Measurements from ENCODE around the gene PPIA.
"Not testable (repeated sequence)": the region's sequence is repeated elsewhere in the genome, so short reads cannot be mapped to it uniquely, and the experiment has no call there.

The PPIA gene

GRCh38 chr7:44762726-44763522 is 33.6 kb upstream of the PPIA start:
- no peak for DNase-seq (ENCODE audit: low read depth in 2 of 2, low spot score in 1 of 2)

- no peak for DNase-seq (ENCODE audit: low read depth in 2 of 2, low spot score in 1 of 2)
Measured at GRCh38 chr7:44764081-44764480, 32.4 kb upstream of the PPIA start.

GRCh38 chr7:44764665-44765578 is 31.6 kb upstream of the PPIA start:
- DNase-seq (ENCODE audit: low read depth in 2 of 2, low spot score in 1 of 2), result no peak

- DNase-seq (ENCODE audit: low read depth in 2 of 2, low spot score in 1 of 2), result no peak
Measured at GRCh38 chr7:44765579-44766415, 30.7 kb upstream of the PPIA start.

GRCh38 chr7:44766416-44766801 is 30.1 kb upstream of the PPIA start:
- no peak for DNase-seq (ENCODE audit: low read depth in 2 of 2, low spot score in 1 of 2)

GRCh38 chr7:44767134-44767911 is 29.2 kb upstream of the PPIA start:
- DNase-seq (ENCODE audit: low read depth in 2 of 2, low spot score in 1 of 2), result no peak

GRCh38 chr7:44767912-44768627 is 28.4 kb upstream of the PPIA start:
- DNase-seq (ENCODE audit: low read depth in 2 of 2, low spot score in 1 of 2), result no peak

- DNase-seq (ENCODE audit: low read depth in 2 of 2, low spot score in 1 of 2), result no peak
Measured at GRCh38 chr7:44768628-44769371, 27.7 kb upstream of the PPIA start.

- DNase-seq (ENCODE audit: low read depth in 2 of 2, low spot score in 1 of 2), result no peak
Measured at GRCh38 chr7:44769376-44769775, 27.1 kb upstream of the PPIA start.

GRCh38 chr7:44769776-44770294 is 26.6 kb upstream of the PPIA start:
- no peak for DNase-seq (ENCODE audit: low read depth in 2 of 2, low spot score in 1 of 2)

GRCh38 chr7:44771358-44771757 is 25.1 kb upstream of the PPIA start:
- DNase-seq (ENCODE audit: low read depth in 2 of 2, low spot score in 1 of 2), result no peak

GRCh38 chr7:44772440-44772839 is 24.0 kb upstream of the PPIA start:
- no peak for DNase-seq (ENCODE audit: low read depth in 2 of 2, low spot score in 1 of 2)

GRCh38 chr7:44772867-44773266 is 23.6 kb upstream of the PPIA start:
- DNase-seq (ENCODE audit: low read depth in 2 of 2, low spot score in 1 of 2), result no peak

GRCh38 chr7:44774486-44774885 is 22.0 kb upstream of the PPIA start:
- not testable (repeated sequence) for DNase-seq (ENCODE audit: low read depth in 2 of 2, low spot score in 1 of 2)

- no peak for DNase-seq (ENCODE audit: low read depth in 2 of 2, low spot score in 1 of 2)
Measured at GRCh38 chr7:44775383-44776107, 20.9 kb upstream of the PPIA start.

- DNase-seq (ENCODE audit: low read depth in 2 of 2, low spot score in 1 of 2), result no peak
Measured at GRCh38 chr7:44776211-44776610, 20.3 kb upstream of the PPIA start.

GRCh38 chr7:44782460-44782859 is 14.0 kb upstream of the PPIA start:
- no peak for DNase-seq (ENCODE audit: low read depth in 2 of 2, low spot score in 1 of 2)

- no peak for DNase-seq (ENCODE audit: low read depth in 2 of 2, low spot score in 1 of 2)
Measured at GRCh38 chr7:44783407-44783806, 13.1 kb upstream of the PPIA start.

Data from stimulated activated CD8-positive, alpha-beta memory T cell treated with anti-CD3 and anti-CD28 coated beads, Interleukin-4, amount 100 ng/mL, for 1 hour (primary cell).